Amygdala (tissue), 56 donors: ENCODE results near the gene FAM209A.
"Not testable (repeated sequence)": the region's sequence is repeated elsewhere in the genome, so short reads cannot be mapped to it uniquely, and the experiment has no call there.

Experiments used
- DNase-seq, 56 donors: peaks; one replicate each; lab custom pipeline; 2025; lab: John Stamatoyannopoulos, UW

The FAM209A gene, protein sequence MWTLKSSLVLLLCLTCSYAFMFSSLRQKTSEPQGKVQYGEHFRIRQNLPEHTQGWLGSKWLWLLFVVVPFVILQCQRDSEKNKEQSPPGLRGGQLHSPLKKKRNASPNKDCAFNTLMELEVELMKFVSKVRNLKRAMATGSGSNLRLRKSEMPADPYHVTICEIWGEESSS

DNA sequence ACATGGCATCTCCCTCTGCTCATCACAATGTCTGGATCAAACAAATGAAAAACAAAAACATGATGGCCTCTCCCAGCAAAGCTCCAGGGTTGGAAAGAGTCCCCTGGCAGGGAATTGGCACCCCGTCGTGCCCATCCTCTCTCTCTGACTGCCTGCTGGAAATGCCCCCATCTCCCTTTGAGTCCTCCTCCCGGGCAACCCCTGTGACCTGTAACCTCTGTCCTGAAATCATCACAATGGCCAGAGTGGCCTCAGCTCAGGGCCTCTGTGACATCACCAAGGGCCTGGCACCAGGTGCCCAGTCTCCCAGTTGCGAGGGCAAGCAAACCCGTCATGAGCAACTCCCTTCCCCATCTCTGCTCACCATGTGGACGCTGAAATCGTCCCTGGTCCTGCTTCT is at the start of gene FAM209A:
FAM209A (plus strand) TSS at position 301 of the 400 bp plus-strand sequence; CDS start at position 366, 65 bp downstream.
- not testable (repeated sequence) for DNase-seq

DNA sequence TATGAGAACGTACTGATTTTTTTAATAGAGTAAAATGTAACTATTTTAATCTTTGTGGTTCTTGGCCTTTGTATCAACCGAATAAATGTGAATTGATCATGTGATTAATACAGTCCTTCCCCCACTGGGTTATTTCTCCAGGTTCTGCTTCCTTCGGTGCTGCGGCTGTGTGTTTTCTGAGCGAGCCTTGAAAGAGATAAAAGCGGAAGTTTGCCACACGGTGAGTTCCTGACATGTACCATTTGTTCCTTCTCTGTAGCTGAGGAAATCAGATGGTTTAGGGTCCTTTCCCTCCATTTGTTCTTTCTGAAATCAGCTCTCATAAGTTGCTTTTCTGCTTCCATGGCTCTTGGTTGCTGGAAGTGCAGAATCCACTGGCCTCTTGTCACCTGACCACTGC is 40.6 kb upstream of the FAM209A start:
- peak in 2 of 56 donors; percentile 13 to 17 for DNase-seq

DNA sequence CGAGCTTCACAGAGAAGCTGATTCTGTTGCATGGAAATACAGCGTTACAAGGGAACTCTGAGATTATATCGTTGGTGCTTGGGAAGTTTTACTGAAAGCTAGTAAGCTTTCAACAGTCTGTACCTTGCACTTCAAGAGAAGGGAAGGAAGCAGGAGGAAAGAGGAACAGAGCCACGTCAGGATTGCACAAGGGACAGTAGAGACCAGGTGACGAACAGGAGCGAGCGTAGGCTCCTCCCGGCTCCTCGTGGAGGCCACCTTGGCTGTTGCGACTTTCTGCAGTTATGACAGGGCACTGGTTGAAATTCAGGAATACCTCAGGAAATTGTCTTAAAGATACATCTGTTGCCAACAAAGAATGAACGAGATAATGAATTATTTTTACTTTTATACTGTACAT is 37.3 kb upstream of the FAM209A start:
- peak in 1 of 56 donors; percentile 3 for DNase-seq

DNA sequence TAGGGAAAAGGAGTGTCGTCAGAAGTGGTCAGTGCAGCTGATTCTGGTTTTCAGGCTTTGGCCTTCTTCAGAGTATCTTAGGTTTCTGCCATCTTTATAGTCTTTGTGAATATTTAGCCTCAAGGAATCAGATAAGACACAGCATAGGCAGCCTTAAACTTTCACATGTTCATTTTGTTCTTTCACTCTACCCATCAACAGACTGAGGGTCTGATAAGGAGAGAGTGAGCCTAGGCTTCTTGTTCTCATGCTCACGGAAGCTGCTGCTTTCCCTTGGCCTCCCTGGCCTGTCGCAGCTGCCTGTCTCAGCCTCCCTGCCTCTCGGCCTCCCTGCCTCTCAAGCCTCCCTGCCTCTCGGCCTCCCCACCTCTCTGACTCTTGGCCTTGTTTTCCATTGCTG is 36.0 kb upstream of the FAM209A start:
- DNase-seq = no peak

DNA sequence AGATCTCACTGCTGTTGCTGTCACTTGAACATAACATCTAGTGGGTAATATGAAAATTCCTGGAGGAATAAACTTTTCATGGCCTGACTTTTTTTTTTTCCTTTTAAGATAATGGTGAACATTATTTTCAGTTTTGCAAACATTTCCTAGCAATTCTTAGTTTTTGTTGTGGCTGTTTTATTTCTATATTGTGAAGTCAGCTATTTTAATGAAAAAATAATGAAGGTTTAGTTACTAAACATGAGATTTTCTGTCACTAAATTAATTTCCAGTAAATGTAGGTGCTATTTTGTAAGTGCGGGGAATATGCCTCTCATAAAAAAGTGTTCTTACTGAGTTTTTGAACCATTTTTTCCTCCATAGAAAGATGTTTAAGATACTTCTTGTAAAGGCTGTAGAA is 23.4 kb upstream of the FAM209A start:
- no peak for DNase-seq

DNA sequence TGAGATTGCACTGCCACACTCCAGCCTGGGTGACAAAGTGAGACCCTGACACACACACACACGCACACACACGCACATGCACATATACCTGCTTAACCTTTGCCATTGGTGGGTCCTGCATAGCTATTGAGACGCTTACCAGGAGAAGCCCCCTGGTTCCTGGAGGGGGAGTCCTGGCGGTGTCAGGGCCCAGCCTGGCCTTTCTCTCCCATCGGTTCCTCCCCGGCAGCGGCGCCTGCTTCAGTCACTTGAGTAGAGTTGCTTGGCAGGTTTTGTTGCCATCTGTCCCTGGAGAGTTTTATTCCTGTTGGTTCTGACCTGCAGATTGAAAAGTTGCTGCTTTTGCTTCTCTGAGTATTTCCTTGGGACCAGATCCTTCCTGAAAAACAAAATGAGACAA is 20.6 kb upstream of the FAM209A start:
- DNase-seq = no peak

DNA sequence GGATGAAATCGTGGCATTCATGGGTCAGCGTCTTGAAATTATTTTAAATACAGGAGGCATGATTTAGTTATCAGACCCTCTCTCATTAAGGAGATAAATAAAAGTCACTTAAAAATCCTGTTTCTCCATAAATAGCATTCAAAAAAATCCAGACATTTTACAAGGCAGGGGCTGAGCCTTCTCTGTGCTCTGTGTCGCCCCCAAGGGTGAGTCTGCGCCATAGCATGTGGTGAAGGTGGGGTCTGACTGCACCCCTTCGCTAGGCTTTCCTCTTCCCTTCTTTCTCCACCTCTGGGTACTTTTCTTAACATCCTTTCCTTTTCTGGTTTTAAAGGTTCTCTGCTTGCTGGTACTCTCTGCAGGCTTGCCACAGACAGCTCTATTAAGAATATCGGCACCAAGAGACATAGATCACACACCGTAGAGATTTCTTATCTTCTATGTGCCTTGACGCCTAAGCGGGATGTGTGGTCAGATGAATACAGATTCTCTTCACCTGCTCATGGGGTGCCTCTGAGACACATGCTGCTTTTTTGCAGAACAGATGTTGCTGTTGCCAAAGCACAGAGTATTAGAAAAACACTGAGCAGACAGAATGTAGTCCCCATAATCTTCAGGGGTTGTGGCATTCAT is 20.1 kb upstream of the FAM209A start:
- DNase-seq = no peak

DNA sequence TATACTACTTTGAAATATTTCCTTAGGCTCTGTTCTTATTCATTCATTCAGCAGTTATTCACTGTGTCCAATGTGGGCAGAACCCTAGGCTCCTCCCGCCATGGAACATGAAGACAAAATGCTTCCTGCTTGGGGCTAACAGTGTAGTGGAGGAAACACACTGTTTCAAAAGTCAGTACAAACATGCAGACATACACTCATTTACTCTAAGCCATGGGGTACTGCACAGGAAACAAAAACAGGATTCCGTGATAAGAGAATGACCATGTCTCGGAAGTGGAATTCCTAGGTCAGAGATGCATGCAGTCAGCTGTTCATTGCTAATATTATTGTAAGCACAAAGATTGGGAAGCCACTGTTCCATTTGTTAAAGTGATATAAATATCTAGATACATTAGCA is 18.4 kb upstream of the FAM209A start:
- no peak for DNase-seq

DNA sequence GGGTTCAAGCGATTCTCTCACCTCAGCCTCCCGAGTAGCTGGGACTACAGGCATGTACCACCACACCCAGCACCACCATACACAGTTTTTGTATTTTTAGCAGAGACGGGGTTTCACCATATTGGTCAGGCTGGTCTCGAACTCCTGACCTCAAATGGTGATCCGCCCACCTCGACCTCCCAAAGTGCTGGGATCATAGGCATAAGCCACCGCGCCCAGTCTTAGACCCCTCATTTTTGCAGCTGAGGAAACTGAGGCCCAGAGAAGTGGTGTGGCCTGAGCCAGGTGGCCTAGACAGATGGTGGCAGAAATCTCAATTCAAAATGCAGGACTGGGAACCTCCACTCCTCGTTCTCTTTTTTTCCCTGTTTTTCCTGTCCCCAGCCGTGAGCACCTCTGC is 12.6 kb upstream of the FAM209A start:
- no peak for DNase-seq

DNA sequence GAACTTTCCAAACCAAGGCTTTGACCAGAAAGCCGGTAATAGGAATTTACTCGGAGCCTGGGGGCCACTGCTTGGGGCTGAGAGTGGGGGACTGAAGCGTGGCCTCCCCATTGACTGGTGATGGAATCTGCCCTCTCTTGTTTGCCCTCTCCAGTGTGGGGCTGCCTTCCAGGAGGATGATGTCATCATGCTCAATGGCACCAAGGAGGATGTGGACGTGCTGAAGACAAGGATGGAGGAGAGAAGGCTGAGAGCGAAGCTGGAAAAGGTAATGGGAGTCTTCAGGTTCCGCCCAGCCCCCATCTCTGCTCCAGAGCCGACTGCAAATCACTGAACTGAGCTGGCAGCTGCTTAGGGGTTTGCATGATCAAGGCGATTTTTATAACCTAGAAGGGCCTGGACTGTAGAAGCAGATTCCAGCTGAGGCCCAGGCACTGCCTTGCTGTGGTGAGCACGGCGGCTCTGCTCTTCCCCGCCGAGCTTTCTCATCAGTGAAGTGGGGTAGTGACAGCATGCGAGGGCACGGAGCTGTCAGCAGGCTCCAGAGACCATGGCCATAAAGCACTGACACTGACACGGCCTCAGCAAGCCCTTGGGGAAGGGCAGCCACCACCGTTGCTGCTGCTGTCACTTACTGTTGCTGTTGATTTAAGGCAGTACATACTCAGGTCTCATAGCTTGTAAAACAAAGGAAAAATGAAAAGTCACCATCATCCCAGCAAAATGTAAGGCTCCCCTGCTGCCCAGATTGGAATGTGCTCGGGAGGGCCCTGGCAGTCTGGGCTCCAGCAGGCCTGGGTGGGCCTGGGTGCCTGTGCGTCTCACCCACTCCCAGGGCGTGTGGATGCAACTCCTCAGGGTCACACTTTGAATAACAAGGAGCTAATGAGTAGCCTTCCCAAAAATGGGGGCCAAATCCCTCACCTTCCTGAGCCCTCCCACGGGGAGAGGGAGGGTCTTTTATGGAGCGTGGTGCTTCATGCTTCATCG is 11.1 kb upstream of the FAM209A start:
- DNase-seq = no peak

DNA sequence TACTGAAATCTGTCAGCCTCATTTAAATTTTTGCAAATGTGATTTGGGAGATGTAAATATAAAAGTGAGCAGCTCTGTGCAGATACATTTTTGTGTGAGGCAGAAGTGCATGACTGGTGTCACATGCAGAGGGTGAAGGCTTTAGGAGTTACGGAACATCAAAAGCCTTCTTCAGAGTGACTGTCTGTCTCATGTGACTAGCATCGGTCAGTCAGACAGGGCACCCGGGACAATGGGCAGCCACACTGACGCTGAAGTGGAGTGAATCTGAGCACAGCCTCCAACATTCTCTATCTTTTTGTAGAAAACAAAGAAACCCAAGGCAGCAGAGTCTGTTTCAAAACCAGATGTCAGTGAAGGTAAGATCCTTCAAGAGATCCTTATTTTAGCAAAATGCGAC is 7.9 kb upstream of the FAM209A start:
- peak in 22 of 56 donors; percentile 1 to 61 (median 13) for DNase-seq

DNA sequence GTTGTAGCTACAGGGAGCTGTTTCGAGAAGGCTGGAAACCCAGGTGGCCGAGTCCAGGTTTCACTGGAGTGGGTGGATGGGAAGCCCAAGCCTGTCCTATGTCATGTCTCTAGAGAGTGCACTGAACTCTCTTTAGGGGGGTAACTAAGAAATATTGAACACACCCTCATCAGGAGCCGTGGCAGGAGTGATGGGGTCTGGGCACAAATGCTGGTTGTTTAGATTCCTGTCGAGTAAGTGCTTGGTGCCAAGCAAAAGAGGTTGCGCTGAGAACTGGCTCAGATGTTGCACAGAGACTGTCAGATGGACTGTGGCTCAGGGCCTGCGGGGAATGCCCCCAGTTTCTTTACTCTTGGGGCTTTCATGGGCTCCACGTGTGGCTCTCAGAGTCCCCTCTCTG is 7.3 kb upstream of the FAM209A start:
- no peak for DNase-seq

DNA sequence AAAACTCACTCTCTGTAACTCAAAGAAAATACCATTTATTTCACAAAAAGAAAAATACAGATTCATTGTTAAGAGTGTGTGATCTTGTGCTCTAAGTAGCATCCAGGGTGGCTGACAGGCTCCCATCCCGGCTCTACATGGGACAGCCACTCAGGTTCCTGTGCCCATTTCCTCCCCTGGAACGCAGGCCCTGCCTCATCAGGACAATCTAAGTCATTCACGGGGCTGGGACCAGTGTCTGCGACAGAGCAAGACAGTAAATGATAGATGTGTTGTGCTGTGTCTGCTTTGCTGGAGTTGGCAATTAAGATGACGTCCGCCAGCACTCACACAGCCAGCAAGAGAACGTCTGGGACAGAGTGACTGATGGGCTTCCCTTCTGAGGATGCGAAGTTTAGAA is 6.9 kb upstream of the FAM209A start:
- peak in 1 of 56 donors; percentile 4 for DNase-seq

DNA sequence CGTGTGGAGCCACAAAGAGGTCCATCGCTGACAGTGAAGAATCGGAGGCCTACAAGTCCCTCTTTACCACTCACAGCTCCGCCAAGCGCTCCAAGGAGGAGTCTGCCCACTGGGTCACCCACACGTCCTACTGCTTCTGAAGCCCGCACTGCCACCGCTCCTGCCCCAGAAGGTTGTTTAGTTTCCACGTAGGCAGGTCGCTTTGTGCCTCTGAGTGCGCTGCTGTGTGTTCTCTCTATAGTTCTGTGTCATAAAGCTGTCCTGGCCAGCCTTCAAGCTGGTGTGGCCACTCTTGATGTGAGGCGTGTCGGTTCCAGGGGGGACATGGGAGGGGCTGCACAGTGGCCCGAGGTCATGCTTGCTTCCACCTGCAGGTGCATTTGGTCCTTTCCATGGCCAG is 6.4 kb upstream of the FAM209A start:
- DNase-seq = no peak

DNA sequence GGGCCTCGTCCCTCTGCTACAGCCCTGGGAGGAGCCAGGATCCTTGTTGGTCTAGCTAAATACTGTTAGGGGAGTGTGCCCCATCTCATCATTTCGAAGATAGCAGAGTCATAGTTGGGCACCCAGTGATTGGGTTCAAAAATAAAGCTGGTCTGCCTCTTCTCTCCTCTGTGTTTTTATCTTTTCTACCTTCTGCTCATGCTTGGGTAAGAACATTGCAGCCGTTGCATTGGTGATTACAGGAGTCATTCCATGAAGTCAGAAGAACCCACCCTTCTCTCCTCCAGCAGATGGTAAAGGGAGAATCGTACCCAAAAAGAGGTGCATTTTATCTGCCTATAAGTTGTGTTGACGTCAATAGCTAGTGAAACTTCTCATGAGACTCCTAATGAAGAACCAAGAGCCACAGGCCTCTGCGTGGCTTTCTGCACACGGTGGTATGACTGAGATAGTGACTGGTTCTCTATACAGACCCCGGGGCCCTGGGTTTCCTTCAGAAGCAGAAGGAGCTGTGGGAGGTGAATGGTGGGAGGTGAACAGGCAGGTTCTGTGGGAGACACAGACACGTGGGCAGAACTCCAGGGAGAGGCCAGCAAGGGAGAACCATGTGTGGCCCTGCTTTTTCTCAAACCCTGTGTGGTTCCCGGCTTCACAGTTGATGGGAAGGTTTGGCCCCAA is 5.7 kb upstream of the FAM209A start:
- DNase-seq = no peak

DNA sequence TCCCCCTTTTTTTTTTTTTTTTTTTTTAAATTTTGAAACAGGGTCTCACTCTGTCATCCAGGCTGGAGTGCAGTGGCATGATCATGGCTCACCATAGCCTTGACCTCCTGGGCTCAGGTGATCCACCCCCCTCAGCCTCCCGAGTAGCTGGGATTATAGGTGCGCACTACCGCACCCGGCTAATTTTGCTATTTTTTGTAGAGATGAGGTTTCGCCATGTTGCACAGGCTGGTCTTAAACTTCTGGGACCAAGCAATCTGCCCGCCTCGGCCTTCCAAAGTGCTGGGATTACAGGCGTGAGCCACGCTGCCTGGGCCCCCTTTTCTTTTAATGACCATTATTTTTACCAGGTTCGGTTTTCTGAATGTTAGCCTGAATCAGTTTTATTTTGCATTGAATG is 5.0 kb upstream of the FAM209A start:
- DNase-seq = no peak

DNA sequence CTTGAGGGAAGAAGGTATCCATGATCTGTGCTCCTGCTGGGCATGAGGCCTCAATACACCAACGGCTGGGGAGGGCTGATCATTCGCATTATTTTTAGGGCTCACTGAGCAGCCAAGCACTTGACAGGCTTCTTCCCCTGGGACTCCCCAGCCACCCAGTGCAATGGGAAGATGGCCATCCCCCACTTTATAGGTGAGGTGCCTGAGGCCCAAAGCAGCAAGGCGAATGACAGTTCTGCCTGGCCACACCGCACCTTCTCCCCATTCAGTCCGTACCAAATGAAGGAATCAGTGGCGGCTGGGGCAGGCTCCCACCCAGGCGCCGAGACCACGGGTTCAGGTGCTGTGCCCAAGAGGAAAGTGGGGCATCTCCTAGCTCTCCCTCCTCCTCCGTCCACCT is 4.4 kb upstream of the FAM209A start:
- DNase-seq = no peak

DNA sequence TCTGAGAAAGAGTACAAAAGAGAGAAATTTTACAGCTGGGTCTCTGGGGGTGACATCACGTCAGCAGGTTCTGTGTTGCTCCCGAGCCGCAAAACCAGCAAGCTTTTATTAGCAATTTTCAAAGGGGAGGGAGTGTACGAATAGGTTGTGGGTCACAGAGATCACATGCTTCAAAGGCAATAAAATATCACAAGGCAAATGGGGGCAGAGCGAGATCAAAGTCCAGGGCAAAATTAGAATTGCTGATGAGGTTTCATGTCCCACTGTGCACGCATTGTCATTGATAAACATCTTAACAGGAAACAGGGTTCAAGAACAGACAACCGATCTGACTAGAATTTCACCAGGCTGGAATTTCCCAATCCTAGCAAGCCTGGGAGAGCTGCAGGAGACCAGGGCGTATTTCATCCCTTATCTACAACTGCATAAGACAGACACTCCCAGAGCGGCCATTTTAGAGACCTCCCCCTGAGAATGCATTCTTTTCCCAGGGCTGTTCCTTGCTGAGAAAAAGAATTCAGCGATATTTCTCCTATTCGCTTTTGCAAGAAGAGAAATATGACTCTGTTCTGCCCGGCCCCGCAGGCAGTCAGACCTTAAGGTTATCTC is 3.7 kb upstream of the FAM209A start:
- not testable (repeated sequence) for DNase-seq

DNA sequence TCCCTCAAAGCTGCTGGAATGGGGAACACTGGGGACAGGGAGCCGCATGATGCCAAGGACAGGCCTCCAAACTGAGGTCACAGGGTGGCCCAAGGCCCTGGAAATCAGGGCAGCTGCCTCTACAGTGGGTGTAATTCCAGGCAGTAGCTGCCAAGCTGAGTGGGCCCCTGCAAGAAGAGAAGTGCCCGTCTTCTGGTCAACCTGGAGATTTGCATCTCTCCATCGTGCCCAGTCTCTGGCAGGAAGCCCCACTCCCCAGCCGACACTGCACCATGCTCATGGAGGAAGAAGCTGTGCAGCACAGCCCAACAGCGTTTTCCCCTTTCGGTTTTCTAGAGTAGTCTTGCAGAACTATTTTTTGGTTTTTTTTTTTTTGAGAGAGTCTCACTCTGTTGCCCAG is 2.2 kb upstream of the FAM209A start:
- DNase-seq = no peak

DNA sequence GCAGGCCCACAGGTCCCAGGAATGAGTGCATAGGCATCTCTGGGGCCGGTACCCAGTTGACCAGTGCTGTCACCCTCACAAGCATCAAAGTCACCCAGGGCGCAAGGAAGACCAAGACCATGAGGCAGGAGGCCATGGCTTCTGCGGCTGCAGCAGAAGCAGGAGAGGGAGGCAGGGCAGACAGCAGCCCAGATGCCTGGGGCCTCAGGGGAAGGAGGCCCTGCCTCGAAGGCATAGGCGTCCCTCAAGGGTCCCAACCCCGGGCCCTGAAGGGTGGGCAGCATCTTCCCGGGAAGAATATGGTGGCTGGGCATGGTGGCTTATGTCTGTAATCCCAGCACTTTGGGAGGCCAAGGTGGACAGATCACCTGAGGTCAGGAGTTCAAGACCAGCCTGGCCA is 3.0 kb downstream of the FAM209A start:
- DNase-seq = no peak
